OCI-LY1 (cell line): ENCODE results near the gene SYNPO2.

Experiments used
- H2AFZ ChIP-seq: fragments of 200-600 bp; sonication (generic), shearing (Covaris generic); 2 replicates; pipeline ENCODE4 v1.6.0; 2014; ENCODE audit warnings: antibody characterized with exemption, mild to moderate bottlenecking, low read length
- H3F3A ChIP-seq: fragments of 200-600 bp; sonication (generic), shearing (Covaris generic); 2 replicates; pipeline ENCODE4 v1.6.0; 2014; ENCODE audit warnings: mild to moderate bottlenecking, antibody characterized with exemption, low read length, moderate library complexity; ENCODE audit not compliant: insufficient read depth
- H3K27ac ChIP-seq: fragments of 200-600 bp; sonication (generic); 2 replicates; pipeline ENCODE4 v1.5.1; 2014; ENCODE audit warnings: low read length, mixed run types, mild to moderate bottlenecking, low read depth; ENCODE audit not compliant: poor library complexity, severe bottlenecking
- H3K27me3 ChIP-seq: fragments of 200-600 bp; sonication (generic); 2 replicates; pipeline ENCODE4 v1.6.0; 2014; ENCODE audit warnings: antibody characterized with exemption, mild to moderate bottlenecking, low read length, moderate library complexity; ENCODE audit not compliant: insufficient read depth
- H3K36me3 ChIP-seq: fragments of 200-600 bp; sonication (generic); 2 replicates; pipeline ENCODE4 v1.6.1; 2014; ENCODE audit warnings: mild to moderate bottlenecking, antibody characterized with exemption, low read length, moderate library complexity, mixed read lengths; ENCODE audit not compliant: insufficient read depth
- H3K4me1 ChIP-seq: fragments of 200-600 bp; sonication (generic); 2 replicates; pipeline ENCODE4 v1.5.1; 2014; ENCODE audit warnings: mild to moderate bottlenecking, low read length, moderate library complexity; ENCODE audit not compliant: insufficient read depth, severe bottlenecking
- H3K4me2 ChIP-seq: fragments of 200-600 bp; sonication (generic), shearing (Covaris generic); 2 replicates; pipeline ENCODE4 v1.6.1; 2014; ENCODE audit warnings: low read length
- H3K4me3 ChIP-seq: fragments of 200-600 bp; sonication (generic); 2 replicates; pipeline ENCODE4 v1.5.1; 2014; ENCODE audit warnings: low read length, low read depth, mild to moderate bottlenecking, mixed read lengths; ENCODE audit not compliant: poor library complexity, severe bottlenecking
- H3K79me2 ChIP-seq: fragments of 200-600 bp; shearing (Covaris generic); 2 replicates; pipeline ENCODE4 v1.6.1; 2016; ENCODE audit warnings: mixed run types, low read length, mixed read lengths; ENCODE audit not compliant: insufficient read depth
- H3K9ac ChIP-seq: fragments of 200-600 bp; sonication (generic), shearing (Covaris generic); 2 replicates; pipeline ENCODE4 v1.6.1; 2014; ENCODE audit warnings: mild to moderate bottlenecking, low read length, mixed read lengths
- H3K9me2 ChIP-seq: fragments of 200-600 bp; sonication (generic), shearing (Covaris generic); 2 replicates; pipeline ENCODE4 v1.6.1; 2014; ENCODE audit warnings: low read depth, mild to moderate bottlenecking, low read length, mixed read lengths
- H3K9me3 ChIP-seq: fragments of 200-600 bp; shearing (Covaris generic); 2 replicates; pipeline ENCODE4 v1.6.1; 2014; ENCODE audit warnings: low read length, mixed read lengths
- H4K20me1 ChIP-seq: fragments of 200-600 bp; sonication (generic), shearing (Covaris generic); 2 replicates; pipeline ENCODE4 v1.6.0; 2016; ENCODE audit warnings: mild to moderate bottlenecking, low read length; ENCODE audit not compliant: insufficient read depth
- EZH2 ChIP-seq: fragments of 200-600 bp; sonication (generic), shearing (Covaris generic); IDR thresholded peaks from 2 replicates; pipeline ENCODE4 v1.8.0; 2017; ENCODE audit warnings: borderline replicate concordance, mixed run types, mild to moderate bottlenecking, antibody characterized with exemption, low read length, moderate library complexity, mixed read lengths
- TF ChIP-seq, protein P1 (sequence below): fragments of 200-600 bp; sonication (generic), shearing (Covaris generic); IDR thresholded peaks from 2 replicates; pipeline ENCODE4 v1.5.1; 2017; ENCODE audit warnings: mild to moderate bottlenecking, antibody characterized with exemption, low read length, moderate library complexity, mixed read lengths

Gene SYNPO2, protein sequence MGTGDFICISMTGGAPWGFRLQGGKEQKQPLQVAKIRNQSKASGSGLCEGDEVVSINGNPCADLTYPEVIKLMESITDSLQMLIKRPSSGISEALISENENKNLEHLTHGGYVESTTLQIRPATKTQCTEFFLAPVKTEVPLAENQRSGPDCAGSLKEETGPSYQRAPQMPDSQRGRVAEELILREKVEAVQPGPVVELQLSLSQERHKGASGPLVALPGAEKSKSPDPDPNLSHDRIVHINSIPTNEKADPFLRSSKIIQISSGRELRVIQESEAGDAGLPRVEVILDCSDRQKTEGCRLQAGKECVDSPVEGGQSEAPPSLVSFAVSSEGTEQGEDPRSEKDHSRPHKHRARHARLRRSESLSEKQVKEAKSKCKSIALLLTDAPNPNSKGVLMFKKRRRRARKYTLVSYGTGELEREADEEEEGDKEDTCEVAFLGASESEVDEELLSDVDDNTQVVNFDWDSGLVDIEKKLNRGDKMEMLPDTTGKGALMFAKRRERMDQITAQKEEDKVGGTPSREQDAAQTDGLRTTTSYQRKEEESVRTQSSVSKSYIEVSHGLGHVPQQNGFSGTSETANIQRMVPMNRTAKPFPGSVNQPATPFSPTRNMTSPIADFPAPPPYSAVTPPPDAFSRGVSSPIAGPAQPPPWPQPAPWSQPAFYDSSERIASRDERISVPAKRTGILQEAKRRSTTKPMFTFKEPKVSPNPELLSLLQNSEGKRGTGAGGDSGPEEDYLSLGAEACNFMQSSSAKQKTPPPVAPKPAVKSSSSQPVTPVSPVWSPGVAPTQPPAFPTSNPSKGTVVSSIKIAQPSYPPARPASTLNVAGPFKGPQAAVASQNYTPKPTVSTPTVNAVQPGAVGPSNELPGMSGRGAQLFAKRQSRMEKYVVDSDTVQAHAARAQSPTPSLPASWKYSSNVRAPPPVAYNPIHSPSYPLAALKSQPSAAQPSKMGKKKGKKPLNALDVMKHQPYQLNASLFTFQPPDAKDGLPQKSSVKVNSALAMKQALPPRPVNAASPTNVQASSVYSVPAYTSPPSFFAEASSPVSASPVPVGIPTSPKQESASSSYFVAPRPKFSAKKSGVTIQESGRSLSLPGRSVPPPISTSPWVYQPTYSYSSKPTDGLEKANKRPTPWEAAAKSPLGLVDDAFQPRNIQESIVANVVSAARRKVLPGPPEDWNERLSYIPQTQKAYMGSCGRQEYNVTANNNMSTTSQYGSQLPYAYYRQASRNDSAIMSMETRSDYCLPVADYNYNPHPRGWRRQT

DNA sequence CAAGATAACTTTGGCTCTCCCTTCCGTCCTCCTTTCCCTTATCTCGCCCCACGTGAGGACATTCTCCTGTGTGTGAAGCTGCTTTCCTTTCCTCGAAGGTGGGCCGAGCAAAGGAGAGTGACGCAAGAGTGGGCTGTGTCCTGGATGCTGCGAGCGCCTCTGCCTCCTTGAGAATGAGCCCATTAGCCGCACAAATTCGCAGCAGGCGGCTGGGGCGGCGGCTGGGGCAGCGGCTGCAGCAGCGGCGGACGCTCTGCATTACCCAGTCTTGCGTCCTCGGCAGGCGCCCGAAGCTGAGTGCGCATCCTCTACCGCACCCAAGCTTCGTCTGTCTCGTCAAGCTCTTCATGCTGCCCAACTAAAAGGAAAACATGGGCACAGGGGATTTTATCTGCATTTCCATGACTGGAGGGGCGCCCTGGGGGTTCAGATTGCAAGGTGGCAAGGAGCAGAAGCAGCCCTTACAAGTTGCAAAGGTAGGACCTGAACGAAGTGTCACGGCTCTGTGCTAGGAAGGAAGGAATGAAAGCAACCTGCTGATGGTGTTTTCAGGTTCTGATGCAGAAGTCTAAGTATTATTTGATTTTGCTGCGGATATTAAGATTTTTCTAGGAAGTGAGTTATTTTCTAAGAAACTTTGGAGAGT lies at the start of gene SYNPO2:
TSS of gene SYNPO2 (plus strand) at position 189 of the 646 bp plus-strand sequence. CDS start at position 372, 183 bp downstream.
- Histone ChIP-seq H3F3A (no peaks in the 10 kb centered on the region), H3K4me2 (peak within 1 kb of the TSS; percentile 26; the same call in 1 of the 2 replicates), H3K4me1 (no peaks in the 10 kb centered on the region), H3K79me2 (no peaks in the 10 kb centered on the region), H3K27ac (no peak within 1 kb of the TSS), H3K9me3 (no peaks in the 10 kb centered on the region), H3K36me3 (no peaks in the 10 kb centered on the region), H3K27me3 (no peaks in the 10 kb centered on the region), H4K20me1 (no peaks in the 10 kb centered on the region), H2AFZ (no peak within 1 kb of the TSS), H3K4me3 (no peak within 1 kb of the TSS), H3K9ac (no peak within 1 kb of the TSS), H3K9me2 (no peaks in the 10 kb centered on the region)
- TF ChIP-seq, protein P1, sequence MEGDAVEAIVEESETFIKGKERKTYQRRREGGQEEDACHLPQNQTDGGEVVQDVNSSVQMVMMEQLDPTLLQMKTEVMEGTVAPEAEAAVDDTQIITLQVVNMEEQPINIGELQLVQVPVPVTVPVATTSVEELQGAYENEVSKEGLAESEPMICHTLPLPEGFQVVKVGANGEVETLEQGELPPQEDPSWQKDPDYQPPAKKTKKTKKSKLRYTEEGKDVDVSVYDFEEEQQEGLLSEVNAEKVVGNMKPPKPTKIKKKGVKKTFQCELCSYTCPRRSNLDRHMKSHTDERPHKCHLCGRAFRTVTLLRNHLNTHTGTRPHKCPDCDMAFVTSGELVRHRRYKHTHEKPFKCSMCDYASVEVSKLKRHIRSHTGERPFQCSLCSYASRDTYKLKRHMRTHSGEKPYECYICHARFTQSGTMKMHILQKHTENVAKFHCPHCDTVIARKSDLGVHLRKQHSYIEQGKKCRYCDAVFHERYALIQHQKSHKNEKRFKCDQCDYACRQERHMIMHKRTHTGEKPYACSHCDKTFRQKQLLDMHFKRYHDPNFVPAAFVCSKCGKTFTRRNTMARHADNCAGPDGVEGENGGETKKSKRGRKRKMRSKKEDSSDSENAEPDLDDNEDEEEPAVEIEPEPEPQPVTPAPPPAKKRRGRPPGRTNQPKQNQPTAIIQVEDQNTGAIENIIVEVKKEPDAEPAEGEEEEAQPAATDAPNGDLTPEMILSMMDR = no peak
- TF ChIP-seq EZH2 = no peak

DNA sequence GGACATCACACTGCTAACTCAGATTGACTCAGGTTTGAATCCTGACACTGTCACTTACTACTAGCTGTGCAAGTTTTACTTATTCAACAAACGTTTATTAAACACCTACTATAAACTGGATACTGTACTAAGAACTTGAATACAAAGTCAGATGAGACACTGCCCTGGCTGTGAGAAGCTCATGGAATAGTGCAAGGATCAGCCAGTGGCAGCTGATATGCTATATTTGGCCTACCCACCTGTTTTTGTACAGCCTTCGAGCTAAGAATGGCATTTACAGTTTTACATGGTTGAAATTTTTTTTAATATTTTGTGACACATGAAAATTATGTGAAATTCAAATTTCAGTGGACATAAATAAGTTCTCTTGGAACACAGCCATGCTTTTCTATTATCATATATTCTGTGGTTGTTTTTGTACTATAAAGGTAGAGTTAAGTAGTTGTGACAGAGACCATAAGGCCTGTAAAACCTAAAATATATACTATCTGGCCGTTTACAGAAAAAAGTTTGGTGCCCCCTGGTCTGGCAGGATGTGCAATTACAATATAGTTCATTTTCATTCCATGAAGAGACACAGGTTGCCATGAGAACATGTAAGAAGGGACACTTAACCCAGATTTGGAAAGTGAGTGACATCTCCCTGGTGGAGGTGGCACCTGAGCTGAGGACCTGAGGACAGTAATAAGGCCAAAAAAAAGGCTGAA lies 49.3 kb upstream of the SYNPO2 start:
- peaks cover 16% of the 10 kb centered on the region for H3K4me1 ChIP-seq
- H3K27me3 ChIP-seq = no peaks in the 10 kb centered on the region
- H3K36me3 ChIP-seq = no peaks in the 10 kb centered on the region
- H3K27ac ChIP-seq = no peak overlapping the region
- no peak overlapping the region for H2AFZ ChIP-seq
- H3K4me3 ChIP-seq = no peak overlapping the region
- no peak overlapping the region for H3K9ac ChIP-seq
- TF ChIP-seq, protein P1 = no peak
- TF ChIP-seq EZH2 = no peak
- H3K79me2 ChIP-seq = no peaks in the 10 kb centered on the region
- H3F3A ChIP-seq = no peaks in the 10 kb centered on the region
- H4K20me1 ChIP-seq = no peaks in the 10 kb centered on the region
- H3K9me2 ChIP-seq = no peaks in the 10 kb centered on the region
- H3K9me3 ChIP-seq = no peaks in the 10 kb centered on the region
- no peak overlapping the region for H3K4me2 ChIP-seq
